Erythroblast (primary cell): ENCODE data around the gene PSMD12.
"Not testable (repeated sequence)": the region's sequence is repeated elsewhere in the genome, so short reads cannot be mapped to it uniquely, and the experiment has no call there.

ENCODE experiments used
- GATA1 ChIP-seq: IDR thresholded peaks from 2 replicates; pipeline ENCODE4 v1.6.1; 2011; ENCODE audit warnings: low read depth, mild to moderate bottlenecking, control low read depth, low read length, moderate library complexity
- POLR2A ChIP-seq: IDR thresholded peaks from 2 replicates; pipeline ENCODE4 v1.6.1; 2011; ENCODE audit warnings: mild to moderate bottlenecking, low read length

GRCh38 chr17:67338353-67338752, 28.0 kb downstream of the PSMD12 start:
- TF ChIP-seq POLR2A, GATA1: not testable (repeated sequence)
